SK-N-SH (cell line): ENCODE results near the gene MEGF6. TPM values are rescaled to one million over a fixed set of nuclear protein-coding genes. Genes with fewer than 3 reads are reported as not detected.

ENCODE experiments used
- CTCF ChIA-PET: fragments of 300-600, 350-600 bp; formaldehyde crosslinking; extraction: SDS; loops from one replicate; lab custom pipeline; 2021; lab: Yijun Ruan, JAX
- POLR2A ChIA-PET: fragments of 350-600 bp; sonication (Branson Sonifier 250); formaldehyde crosslinking; extraction: SDS; loops from one replicate; lab custom pipeline; 2020; ENCODE audit warnings: antibody characterized with exemption, inconsistent platforms; lab: Yijun Ruan, JAX
- DNase-seq: peaks from one replicate; pipeline ENCODE4 v3.0.0; 2012
- H2AFZ ChIP-seq: fragments of 200-600 bp; sonication (generic); 2 replicates; pipeline ENCODE4 v1.8.1; 2016; ENCODE audit warnings: antibody characterized with exemption, mild to moderate bottlenecking, low read depth
- H3F3A ChIP-seq: fragments of 200-600 bp; sonication (generic); replicated peaks from 2 replicates; pipeline ENCODE3; 2016; ENCODE audit warnings: antibody characterized with exemption, mild to moderate bottlenecking; ENCODE audit not compliant: insufficient read depth
- H3K27ac ChIP-seq, 2 experiments: fragments of 200-500 bp in 1 of 2; fragments of 200-600 bp in 1 of 2; sonication (Bioruptor generic) in 1 of 2; sonication (generic), shearing (Covaris generic) in 1 of 2; 2 replicates each; pipeline versions ENCODE4 v1.5.1 to v1.6.1; 2014 to 2016; ENCODE audit warnings: low read depth in 2 of 2, inconsistent platforms in 1 of 2, low read length in 1 of 2, mild to moderate bottlenecking in 1 of 2, mixed read lengths in 1 of 2
- H3K27me3 ChIP-seq: fragments of 200-600 bp; sonication (generic), shearing (Covaris generic); 2 replicates; pipeline ENCODE4 v1.6.1; 2016; ENCODE audit warnings: mixed run types; ENCODE audit not compliant: insufficient read depth
- H3K36me3 ChIP-seq, 2 experiments: fragments of 200-500 bp in 1 of 2; fragments of 200-600 bp in 1 of 2; sonication (Bioruptor generic) in 1 of 2; sonication (generic) in 1 of 2; replicated peaks in 1 of 2; 2 replicates each; pipeline versions ENCODE3 to v1.5.1; 2014 to 2016; ENCODE audit warnings: low read length in 1 of 2, mild to moderate bottlenecking in 1 of 2; ENCODE audit not compliant: insufficient read depth in 2 of 2, control insufficient read depth in 1 of 2
- H3K4me1 ChIP-seq, 2 experiments: fragments of 200-500 bp in 1 of 2; fragments of 200-600 bp in 1 of 2; sonication (Bioruptor generic) in 1 of 2; sonication (generic), shearing (Covaris generic) in 1 of 2; 2 replicates each; pipeline versions ENCODE4 v1.5.1 to v1.6.1; 2014 to 2016; ENCODE audit warnings: low read depth in 1 of 2, low read length in 1 of 2, mixed run types in 1 of 2; ENCODE audit not compliant: insufficient read depth in 2 of 2, control insufficient read depth in 1 of 2
- H3K4me2 ChIP-seq: fragments of 200-600 bp; sonication (generic), shearing (Covaris generic); 2 replicates; pipeline ENCODE4 v1.6.1; 2017; ENCODE audit warnings: mixed run types
- H3K4me3 ChIP-seq, 2 experiments: fragments of 200-500 bp in 1 of 2; fragments of 200-600 bp in 1 of 2; sonication (Bioruptor generic) in 1 of 2; sonication (generic), shearing (Covaris generic) in 1 of 2; 2 replicates each; pipeline versions ENCODE4 v1.5.1 to v1.8.1; 2014 to 2016; ENCODE audit warnings: low read depth in 2 of 2, inconsistent platforms in 1 of 2, low read length in 1 of 2, mild to moderate bottlenecking in 1 of 2, mixed read lengths in 1 of 2, moderate library complexity in 1 of 2
- H3K79me2 ChIP-seq: fragments of 200-600 bp; sonication (generic); 2 replicates; pipeline ENCODE4 v1.8.1; 2017; ENCODE audit warnings: mild to moderate bottlenecking; ENCODE audit not compliant: insufficient read depth
- H3K9ac ChIP-seq: fragments of 200-600 bp; sonication (generic); 2 replicates; pipeline ENCODE4 v1.6.1; 2017; ENCODE audit warnings: mixed run types
- H3K9me2 ChIP-seq: fragments of 200-600 bp; sonication (generic); 2 replicates; pipeline ENCODE4 v1.6.1; 2017; ENCODE audit warnings: mixed run types
- H3K9me3 ChIP-seq: fragments of 200-600 bp; sonication (generic); 2 replicates; pipeline ENCODE4 v1.6.1; 2017; ENCODE audit warnings: mixed run types, mild to moderate bottlenecking, moderate library complexity
- H4K20me1 ChIP-seq: fragments of 200-600 bp; sonication (generic); 2 replicates; pipeline ENCODE4 v1.6.1; 2017; ENCODE audit warnings: mild to moderate bottlenecking, mixed run types; ENCODE audit not compliant: insufficient read depth
- CHD2 ChIP-seq: fragments of 150-350 bp; IDR thresholded peaks from 2 replicates; pipeline ENCODE4 v1.6.1; 2018; ENCODE audit warnings: low read length; ENCODE audit not compliant: partially characterized antibody
- EZH2phosphoT487 ChIP-seq: fragments of 200-600 bp; sonication (generic); IDR thresholded peaks from 2 replicates; pipeline ENCODE4 v1.6.1; 2017; ENCODE audit warnings: low read depth, mixed run types, mild to moderate bottlenecking, antibody characterized with exemption, moderate library complexity, borderline replicate concordance
- FOSL2 ChIP-seq: IDR thresholded peaks from 2 replicates; pipeline ENCODE4 v1.4.0; 2012; ENCODE audit warnings: low read depth, mild to moderate bottlenecking, moderate library complexity, borderline replicate concordance
- GABPA ChIP-seq: IDR thresholded peaks from 2 replicates; pipeline ENCODE4 v1.4.0; 2012; ENCODE audit warnings: low read depth, mild to moderate bottlenecking
- MAX ChIP-seq: IDR thresholded peaks from 2 replicates; pipeline ENCODE4 v1.4.0; 2012; ENCODE audit warnings: low read depth
- NRF1 ChIP-seq: IDR thresholded peaks from 2 replicates; pipeline ENCODE4 v1.6.1; 2012; ENCODE audit warnings: low read depth, mild to moderate bottlenecking, low read length
- PBX3 ChIP-seq: IDR thresholded peaks from 2 replicates; pipeline ENCODE4; 2012
- POLR2AphosphoS5 ChIP-seq: IDR thresholded peaks from 2 replicates; pipeline ENCODE4 v1.6.1; 2012; ENCODE audit warnings: low read depth, low read length
- RAD21 ChIP-seq: IDR thresholded peaks from 2 replicates; pipeline ENCODE4 v1.6.1; 2012; ENCODE audit warnings: mild to moderate bottlenecking, low read length
- RCOR1 ChIP-seq: fragments of 150-350 bp; IDR thresholded peaks from 2 replicates; pipeline ENCODE4 v1.6.1; 2017; ENCODE audit warnings: antibody characterized with exemption, low read length
- RFX5 ChIP-seq: IDR thresholded peaks from 2 replicates; pipeline ENCODE4 v1.6.1; 2012; ENCODE audit warnings: mild to moderate bottlenecking, improper control_type of control experiment, low read length
- RXRA ChIP-seq: IDR thresholded peaks from 2 replicates; pipeline ENCODE4 v1.4.0; 2012; ENCODE audit warnings: low read depth, mild to moderate bottlenecking, borderline replicate concordance
- SMC3 ChIP-seq: IDR thresholded peaks from 2 replicates; pipeline ENCODE4 v1.6.1; 2012; ENCODE audit warnings: low read depth, low read length, improper control_type of control experiment
- TEAD4 ChIP-seq: IDR thresholded peaks from 2 replicates; pipeline ENCODE4 v1.4.0; 2012; ENCODE audit warnings: mild to moderate bottlenecking, borderline replicate concordance; ENCODE audit not compliant: insufficient read depth
- YY1 ChIP-seq: IDR thresholded peaks from 2 replicates; pipeline ENCODE4 v1.4.0; 2012; ENCODE audit warnings: low read depth, mild to moderate bottlenecking
- WGBS: methylation state at CpG from one replicate; pipeline ENCODE4 v1.1.6; 2017; ENCODE audit warnings: low lambda C conversion rate; 5-methylcytosine and 5-hydroxymethylcytosine counted together
- polyA plus RNA-seq, 3 experiments: library from polyadenylated mRNA; depleted of rRNA; stranded (reverse); fragments of >200 nt; gene quantifications; 2 replicates each; pipeline ENCODE4 v1.2.3, GENCODE V29; 2012
- TF ChIP-seq, protein P1 (sequence below): IDR thresholded peaks from 2 replicates; pipeline ENCODE4 v1.6.1; 2012; ENCODE audit warnings: mild to moderate bottlenecking, low read depth, low read length, moderate library complexity
- TF ChIP-seq, protein P2 (sequence below): fragments of 150-350 bp; IDR thresholded peaks from 2 replicates; pipeline ENCODE4 v1.6.1; 2016; ENCODE audit warnings: mild to moderate bottlenecking, low read depth, low read length
- TF ChIP-seq, protein P3 (sequence below): fragments of 150-350 bp; IDR thresholded peaks from 2 replicates; pipeline ENCODE4 v1.6.1; 2017; ENCODE audit warnings: antibody characterized with exemption, low read length, low read depth, borderline replicate concordance

The MEGF6 gene
- polyA plus RNA-seq, 1 of the 3 experiments (the other 2 are of a cell fraction) = 7.6 TPM

- Histone ChIP-seq H3K27me3 (no peaks in the 10 kb centered on the region), H2AFZ (no peak overlapping the region), H3K4me2 (no peak overlapping the region), H3K79me2 (no peaks in the 10 kb centered on the region), H4K20me1 (no peaks in the 10 kb centered on the region), H3K27ac (no peak overlapping the region), H3K9me2 (no peaks in the 10 kb centered on the region), H3K4me3 (no peak overlapping the region), H3F3A (no peaks in the 10 kb centered on the region), H3K9me3 (no peaks in the 10 kb centered on the region), H3K4me1 (peaks cover 0 to 12% of the 10 kb centered on the region in 2 experiments; a peak in 1 of 4 replicates), H3K36me3 (no peaks in the 10 kb centered on the region), H3K9ac (no peak overlapping the region)
- POLR2A ChIA-PET = no interaction called here
- DNase-seq = no peak
- 82% methylated on average over 16 of the region's 17 CpGs for WGBS
- TF ChIP-seq PBX3 (no peak), EZH2phosphoT487 (no peak), POLR2AphosphoS5 (no peak), SMC3 (no peak), TEAD4 (no peak), NRF1 (no peak), GABPA (no peak), RCOR1 (no peak), FOSL2 (no peak), RFX5 (no peak), MAX (no peak), RXRA (no peak), YY1 (no peak), RAD21 (no peak), CHD2 (no peak)
- TF ChIP-seq, protein P1, sequence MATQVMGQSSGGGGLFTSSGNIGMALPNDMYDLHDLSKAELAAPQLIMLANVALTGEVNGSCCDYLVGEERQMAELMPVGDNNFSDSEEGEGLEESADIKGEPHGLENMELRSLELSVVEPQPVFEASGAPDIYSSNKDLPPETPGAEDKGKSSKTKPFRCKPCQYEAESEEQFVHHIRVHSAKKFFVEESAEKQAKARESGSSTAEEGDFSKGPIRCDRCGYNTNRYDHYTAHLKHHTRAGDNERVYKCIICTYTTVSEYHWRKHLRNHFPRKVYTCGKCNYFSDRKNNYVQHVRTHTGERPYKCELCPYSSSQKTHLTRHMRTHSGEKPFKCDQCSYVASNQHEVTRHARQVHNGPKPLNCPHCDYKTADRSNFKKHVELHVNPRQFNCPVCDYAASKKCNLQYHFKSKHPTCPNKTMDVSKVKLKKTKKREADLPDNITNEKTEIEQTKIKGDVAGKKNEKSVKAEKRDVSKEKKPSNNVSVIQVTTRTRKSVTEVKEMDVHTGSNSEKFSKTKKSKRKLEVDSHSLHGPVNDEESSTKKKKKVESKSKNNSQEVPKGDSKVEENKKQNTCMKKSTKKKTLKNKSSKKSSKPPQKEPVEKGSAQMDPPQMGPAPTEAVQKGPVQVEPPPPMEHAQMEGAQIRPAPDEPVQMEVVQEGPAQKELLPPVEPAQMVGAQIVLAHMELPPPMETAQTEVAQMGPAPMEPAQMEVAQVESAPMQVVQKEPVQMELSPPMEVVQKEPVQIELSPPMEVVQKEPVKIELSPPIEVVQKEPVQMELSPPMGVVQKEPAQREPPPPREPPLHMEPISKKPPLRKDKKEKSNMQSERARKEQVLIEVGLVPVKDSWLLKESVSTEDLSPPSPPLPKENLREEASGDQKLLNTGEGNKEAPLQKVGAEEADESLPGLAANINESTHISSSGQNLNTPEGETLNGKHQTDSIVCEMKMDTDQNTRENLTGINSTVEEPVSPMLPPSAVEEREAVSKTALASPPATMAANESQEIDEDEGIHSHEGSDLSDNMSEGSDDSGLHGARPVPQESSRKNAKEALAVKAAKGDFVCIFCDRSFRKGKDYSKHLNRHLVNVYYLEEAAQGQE = no peak
- TF ChIP-seq, protein P2, sequence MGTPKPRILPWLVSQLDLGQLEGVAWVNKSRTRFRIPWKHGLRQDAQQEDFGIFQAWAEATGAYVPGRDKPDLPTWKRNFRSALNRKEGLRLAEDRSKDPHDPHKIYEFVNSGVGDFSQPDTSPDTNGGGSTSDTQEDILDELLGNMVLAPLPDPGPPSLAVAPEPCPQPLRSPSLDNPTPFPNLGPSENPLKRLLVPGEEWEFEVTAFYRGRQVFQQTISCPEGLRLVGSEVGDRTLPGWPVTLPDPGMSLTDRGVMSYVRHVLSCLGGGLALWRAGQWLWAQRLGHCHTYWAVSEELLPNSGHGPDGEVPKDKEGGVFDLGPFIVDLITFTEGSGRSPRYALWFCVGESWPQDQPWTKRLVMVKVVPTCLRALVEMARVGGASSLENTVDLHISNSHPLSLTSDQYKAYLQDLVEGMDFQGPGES = no peak
- TF ChIP-seq, protein P3, sequence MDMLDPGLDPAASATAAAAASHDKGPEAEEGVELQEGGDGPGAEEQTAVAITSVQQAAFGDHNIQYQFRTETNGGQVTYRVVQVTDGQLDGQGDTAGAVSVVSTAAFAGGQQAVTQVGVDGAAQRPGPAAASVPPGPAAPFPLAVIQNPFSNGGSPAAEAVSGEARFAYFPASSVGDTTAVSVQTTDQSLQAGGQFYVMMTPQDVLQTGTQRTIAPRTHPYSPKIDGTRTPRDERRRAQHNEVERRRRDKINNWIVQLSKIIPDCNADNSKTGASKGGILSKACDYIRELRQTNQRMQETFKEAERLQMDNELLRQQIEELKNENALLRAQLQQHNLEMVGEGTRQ = no peak
- CTCF ChIA-PET = interaction anchor here (1.2 to 2.6 kb wide), 2 partner anchors 26 to 103 kb away, joined by 5 to 11 read pairs; no protein-coding TSS in a partner anchor
Measured at GRCh38 chr1:3593334-3593733, 18.0 kb downstream of the MEGF6 start.
